HepG2 (cell line): Measurements from ENCODE around the gene ARL3. TPM values are rescaled to one million over a fixed set of nuclear protein-coding genes. Genes with fewer than 3 reads are reported as not detected.

Experiments
- ATF7 ChIP-seq, 2 experiments: fragments of 450-650 bp in 1 of 2; sonication (generic) in 1 of 2; formaldehyde crosslinking in 1 of 2; IDR thresholded peaks; 2 replicates each; pipeline versions ENCODE4 v1.4.0 to v1.6.1; 2016 to 2020; ENCODE audit warnings: antibody characterized with exemption in 1 of 2, mild to moderate bottlenecking in 1 of 2, missing genetic modification reagents in 1 of 2
- BRF2 ChIP-seq: sonication (generic); formaldehyde crosslinking; IDR thresholded peaks from 2 replicates; pipeline ENCODE4 v1.8.1; 2022; ENCODE audit warnings: mild to moderate bottlenecking, missing genetic modification reagents
- EED ChIP-seq: sonication (generic); formaldehyde crosslinking; IDR thresholded peaks from 2 replicates; pipeline ENCODE4 v1.5.0; 2020; ENCODE audit warnings: mild to moderate bottlenecking, missing genetic modification reagents
- ELF3 ChIP-seq: IDR thresholded peaks from 2 replicates; pipeline ENCODE4 v1.6.1; 2016; ENCODE audit warnings: missing genetic modification reagents, missing compliant biosample characterization
- HOXA7 ChIP-seq: sonication (generic); formaldehyde crosslinking; IDR thresholded peaks from 2 replicates; pipeline ENCODE4 v1.8.1; 2022; ENCODE audit warnings: mild to moderate bottlenecking, missing genetic modification reagents, moderate library complexity
- HOXD1 ChIP-seq: sonication (generic); formaldehyde crosslinking; IDR thresholded peaks from 2 replicates; pipeline ENCODE4 v1.5.0; 2020; ENCODE audit warnings: missing genetic modification reagents
- JUND ChIP-seq: sonication (generic); formaldehyde crosslinking; IDR thresholded peaks from 2 replicates; pipeline ENCODE4 v1.8.0; 2022; ENCODE audit warnings: mild to moderate bottlenecking, missing genetic modification reagents
- KAT2B ChIP-seq: fragments of 150-350 bp; IDR thresholded peaks from 2 replicates; pipeline ENCODE4 v1.6.1; 2014; ENCODE audit warnings: low read depth, low read length, borderline replicate concordance
- KDM4B ChIP-seq: sonication (generic); formaldehyde crosslinking; IDR thresholded peaks from 2 replicates; pipeline ENCODE4 v1.4.0; 2020; ENCODE audit warnings: missing genetic modification reagents
- MTA1 ChIP-seq: sonication (generic); formaldehyde crosslinking; IDR thresholded peaks from 2 replicates; pipeline ENCODE4 v1.4.0; 2020; ENCODE audit warnings: missing genetic modification reagents, mild to moderate bottlenecking, borderline replicate concordance
- SATB2 ChIP-seq: sonication (generic); formaldehyde crosslinking; IDR thresholded peaks from 2 replicates; pipeline ENCODE4 v1.5.0; 2020; ENCODE audit warnings: missing genetic modification reagents
- UBTF ChIP-seq: sonication (generic); formaldehyde crosslinking; IDR thresholded peaks from 2 replicates; pipeline ENCODE4 v1.4.0; 2020; ENCODE audit warnings: mild to moderate bottlenecking, missing genetic modification reagents
- ZFP36 ChIP-seq: fragments of 150-350 bp; IDR thresholded peaks from 2 replicates; pipeline ENCODE4 v1.6.1; 2018; ENCODE audit warnings: borderline replicate concordance, low read length, low read depth; ENCODE audit not compliant: partially characterized antibody
- ZNF20 ChIP-seq: sonication (generic); formaldehyde crosslinking; IDR thresholded peaks from 2 replicates; pipeline ENCODE4 v1.4.0; 2020; ENCODE audit warnings: mild to moderate bottlenecking, moderate library complexity, missing genetic modification reagents
- ZNF350 ChIP-seq: sonication (generic); formaldehyde crosslinking; IDR thresholded peaks from 2 replicates; pipeline ENCODE4 v1.4.0; 2020; ENCODE audit warnings: mild to moderate bottlenecking, low read depth, missing genetic modification reagents, borderline replicate concordance
- ZNF616 ChIP-seq: sonication (generic); formaldehyde crosslinking; IDR thresholded peaks from 2 replicates; pipeline ENCODE4 v1.5.0; 2020; ENCODE audit warnings: low read depth, mild to moderate bottlenecking, missing genetic modification reagents
- ZNF772 ChIP-seq: sonication (generic); formaldehyde crosslinking; IDR thresholded peaks from 2 replicates; pipeline ENCODE4 v1.5.0; 2020; ENCODE audit warnings: mild to moderate bottlenecking, missing genetic modification reagents
- polyA plus RNA-seq, 8 experiments: library from polyadenylated mRNA; depleted of rRNA in 3 of 8; stranded (reverse) in 7 of 8; unstranded in 1 of 8; fragments of >200 nt; fragmentation: Illumina TruSeq in 4 of 8; extraction: Trizol in 4 of 8; gene quantifications; 2 replicates each; pipeline versions ENCODE4 v1.2.1 to v1.2.3, GENCODE V29; 2011 to 2016; ENCODE audit warnings: low read depth in 4 of 8, missing spikeins in 1 of 8, mixed read lengths in 1 of 8; ENCODE audit not compliant: insufficient read depth in 1 of 8
- total RNA-seq, 5 experiments: library from RNA; depleted of rRNA; stranded (reverse); fragments of >200 nt; fragmentation: Illumina TruSeq; extraction: Trizol; gene quantifications; 2 replicates each; pipeline ENCODE4 v1.2.3, GENCODE V29; 2016; ENCODE audit warnings: low read depth in 1 of 5
- TF ChIP-seq, protein P1 (sequence below): sonication (generic); formaldehyde crosslinking; IDR thresholded peaks from 2 replicates; pipeline ENCODE4 v1.8.0; 2022; ENCODE audit warnings: mild to moderate bottlenecking, missing genetic modification reagents, borderline replicate concordance
- TF ChIP-seq, protein P2 (sequence below): sonication (generic); formaldehyde crosslinking; IDR thresholded peaks from 2 replicates; pipeline ENCODE4 v1.8.0; 2022; ENCODE audit warnings: mild to moderate bottlenecking, missing genetic modification reagents; ENCODE audit not compliant: insufficient replicate concordance
- TF ChIP-seq, protein P3 (sequence below): sonication (generic); formaldehyde crosslinking; IDR thresholded peaks from 2 replicates; pipeline ENCODE4 v1.9.0; 2022; ENCODE audit warnings: missing genetic modification reagents, mild to moderate bottlenecking, borderline replicate concordance

ARL3 gene
- total and polyA plus RNA-seq, 2 of the 13 experiments (the other 11 are each of a cell fraction or from before 2014, with no cell fraction given) = 5.2 to 6.6 TPM

DNA sequence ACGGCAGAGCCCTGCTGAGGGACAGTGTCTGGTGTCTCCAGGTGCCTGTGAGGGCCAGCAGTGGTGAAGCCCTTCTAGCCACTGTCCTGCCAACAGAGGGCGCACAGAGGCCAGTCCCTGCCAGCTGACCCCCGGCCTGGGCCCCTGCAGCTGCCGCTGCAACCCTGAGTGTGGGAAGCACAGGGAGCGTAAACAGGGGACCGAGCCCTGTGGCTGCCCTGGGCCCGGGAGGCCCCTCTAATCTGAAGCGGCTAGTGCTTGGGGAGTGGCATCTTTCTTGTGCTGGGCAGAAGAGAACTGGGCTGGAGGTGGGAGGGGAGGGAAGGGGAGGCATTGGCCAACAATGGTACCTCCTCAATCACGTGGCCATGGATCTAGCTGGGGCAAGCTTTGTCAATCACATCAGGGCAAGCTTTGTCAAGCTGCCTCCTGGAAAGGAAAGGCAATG is 35.3 kb downstream of the ARL3 start (continued):
- TF ChIP-seq ZNF350 (CRISPR knock-in tag) (peak; percentile 55; the same call in 1 of the 2 replicates), JUND (no peak), ZNF772 (no peak), ZNF616 (CRISPR knock-in tag) (no peak), KDM4B (CRISPR knock-in tag) (no peak; the same call in 1 of the 2 replicates), ELF3 (CRISPR knock-in tag) (no peak), BRF2 (CRISPR knock-in tag) (no peak), ZFP36 (no peak), KAT2B (no peak), EED (no peak), ZNF20 (CRISPR knock-in tag) (no peak), HOXD1 (CRISPR knock-in tag) (0 out of 2 replicates have a peak, but pooled peaks have one; percentile 30), SATB2 (CRISPR knock-in tag) (no peak), MTA1 (CRISPR knock-in tag) (no peak; the same call in 1 of the 2 replicates), HOXA7 (CRISPR knock-in tag) (no peak), ATF7 (IDR thresholded peaks at IDR 0.05) (no peak), ATF7 (CRISPR knock-in tag; IDR thresholded peaks at IDR 0.05) (no peak), UBTF (CRISPR knock-in tag) (peak; percentile 59; the same call in 1 of the 2 replicates)
- TF ChIP-seq, protein P1, sequence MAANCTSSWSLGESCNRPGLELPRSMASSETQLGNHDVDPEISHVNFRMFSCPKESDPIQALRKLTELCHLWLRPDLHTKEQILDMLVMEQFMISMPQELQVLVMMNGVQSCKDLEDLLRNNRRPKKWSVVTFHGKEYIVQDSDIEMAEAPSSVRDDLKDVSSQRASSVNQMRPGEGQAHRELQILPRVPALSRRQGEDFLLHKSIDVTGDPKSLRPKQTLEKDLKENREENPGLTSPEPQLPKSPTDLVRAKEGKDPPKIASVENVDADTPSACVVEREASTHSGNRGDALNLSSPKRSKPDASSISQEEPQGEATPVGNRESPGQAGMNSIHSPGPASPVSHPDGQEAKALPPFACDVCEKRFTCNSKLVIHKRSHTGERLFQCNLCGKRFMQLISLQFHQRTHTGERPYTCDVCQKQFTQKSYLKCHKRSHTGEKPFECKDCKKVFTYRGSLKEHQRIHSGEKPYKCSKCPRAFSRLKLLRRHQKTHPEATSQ (CRISPR knock-in tag) = no peak
- TF ChIP-seq, protein P2, sequence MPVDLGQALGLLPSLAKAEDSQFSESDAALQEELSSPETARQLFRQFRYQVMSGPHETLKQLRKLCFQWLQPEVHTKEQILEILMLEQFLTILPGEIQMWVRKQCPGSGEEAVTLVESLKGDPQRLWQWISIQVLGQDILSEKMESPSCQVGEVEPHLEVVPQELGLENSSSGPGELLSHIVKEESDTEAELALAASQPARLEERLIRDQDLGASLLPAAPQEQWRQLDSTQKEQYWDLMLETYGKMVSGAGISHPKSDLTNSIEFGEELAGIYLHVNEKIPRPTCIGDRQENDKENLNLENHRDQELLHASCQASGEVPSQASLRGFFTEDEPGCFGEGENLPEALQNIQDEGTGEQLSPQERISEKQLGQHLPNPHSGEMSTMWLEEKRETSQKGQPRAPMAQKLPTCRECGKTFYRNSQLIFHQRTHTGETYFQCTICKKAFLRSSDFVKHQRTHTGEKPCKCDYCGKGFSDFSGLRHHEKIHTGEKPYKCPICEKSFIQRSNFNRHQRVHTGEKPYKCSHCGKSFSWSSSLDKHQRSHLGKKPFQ (CRISPR knock-in tag) = no peak
- TF ChIP-seq, protein P3, sequence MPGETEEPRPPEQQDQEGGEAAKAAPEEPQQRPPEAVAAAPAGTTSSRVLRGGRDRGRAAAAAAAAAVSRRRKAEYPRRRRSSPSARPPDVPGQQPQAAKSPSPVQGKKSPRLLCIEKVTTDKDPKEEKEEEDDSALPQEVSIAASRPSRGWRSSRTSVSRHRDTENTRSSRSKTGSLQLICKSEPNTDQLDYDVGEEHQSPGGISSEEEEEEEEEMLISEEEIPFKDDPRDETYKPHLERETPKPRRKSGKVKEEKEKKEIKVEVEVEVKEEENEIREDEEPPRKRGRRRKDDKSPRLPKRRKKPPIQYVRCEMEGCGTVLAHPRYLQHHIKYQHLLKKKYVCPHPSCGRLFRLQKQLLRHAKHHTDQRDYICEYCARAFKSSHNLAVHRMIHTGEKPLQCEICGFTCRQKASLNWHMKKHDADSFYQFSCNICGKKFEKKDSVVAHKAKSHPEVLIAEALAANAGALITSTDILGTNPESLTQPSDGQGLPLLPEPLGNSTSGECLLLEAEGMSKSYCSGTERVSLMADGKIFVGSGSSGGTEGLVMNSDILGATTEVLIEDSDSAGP (CRISPR knock-in tag) = peak; percentile 44; the same call in 1 of the 2 replicates
